Measurements from ENCODE around the gene ADGRB2.

DNA sequence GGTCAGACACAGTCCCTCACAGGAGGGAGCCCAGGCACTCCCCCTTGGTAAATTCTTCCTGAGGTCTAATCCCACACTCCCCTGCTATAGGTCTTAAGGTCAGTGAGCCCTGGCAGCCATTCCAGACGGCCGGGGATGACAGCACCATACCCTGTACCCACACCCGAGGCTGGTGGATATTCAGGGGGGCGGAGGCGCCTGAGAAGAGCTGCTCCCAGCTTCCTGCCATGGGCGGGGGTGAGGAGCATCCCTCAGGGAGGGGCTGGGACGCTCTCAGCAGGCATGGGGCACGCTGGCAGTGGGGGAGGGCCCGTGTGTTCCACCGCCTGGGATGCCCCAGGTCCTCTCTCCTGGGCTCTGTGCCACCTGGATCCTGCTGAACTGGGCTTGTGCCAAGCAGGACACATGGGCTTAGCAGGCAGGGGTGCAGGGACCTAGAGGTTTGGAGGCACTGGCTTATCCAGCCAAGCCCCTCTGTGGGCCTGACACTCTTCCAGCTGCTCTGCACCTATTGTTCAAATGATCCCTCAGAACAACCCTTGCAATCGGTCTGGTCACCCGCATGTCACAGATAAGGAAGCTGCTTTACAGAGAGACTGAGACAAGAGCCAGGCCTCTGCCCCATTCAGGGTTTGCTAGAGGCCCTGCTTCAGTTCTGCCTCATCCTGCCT, 5.7 kb upstream of the ADGRB2 start:
- TF ChIP-seq POLR2AphosphoS5 (IDR thresholded peaks at IDR 0.05) = no peak
- TF ChIP-seq, protein P1, sequence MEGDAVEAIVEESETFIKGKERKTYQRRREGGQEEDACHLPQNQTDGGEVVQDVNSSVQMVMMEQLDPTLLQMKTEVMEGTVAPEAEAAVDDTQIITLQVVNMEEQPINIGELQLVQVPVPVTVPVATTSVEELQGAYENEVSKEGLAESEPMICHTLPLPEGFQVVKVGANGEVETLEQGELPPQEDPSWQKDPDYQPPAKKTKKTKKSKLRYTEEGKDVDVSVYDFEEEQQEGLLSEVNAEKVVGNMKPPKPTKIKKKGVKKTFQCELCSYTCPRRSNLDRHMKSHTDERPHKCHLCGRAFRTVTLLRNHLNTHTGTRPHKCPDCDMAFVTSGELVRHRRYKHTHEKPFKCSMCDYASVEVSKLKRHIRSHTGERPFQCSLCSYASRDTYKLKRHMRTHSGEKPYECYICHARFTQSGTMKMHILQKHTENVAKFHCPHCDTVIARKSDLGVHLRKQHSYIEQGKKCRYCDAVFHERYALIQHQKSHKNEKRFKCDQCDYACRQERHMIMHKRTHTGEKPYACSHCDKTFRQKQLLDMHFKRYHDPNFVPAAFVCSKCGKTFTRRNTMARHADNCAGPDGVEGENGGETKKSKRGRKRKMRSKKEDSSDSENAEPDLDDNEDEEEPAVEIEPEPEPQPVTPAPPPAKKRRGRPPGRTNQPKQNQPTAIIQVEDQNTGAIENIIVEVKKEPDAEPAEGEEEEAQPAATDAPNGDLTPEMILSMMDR (IDR thresholded peaks at IDR 0.05) = no peak
- TF ChIP-seq POLR2A (IDR thresholded peaks at IDR 0.05) = no peak

Data from upper lobe of left lung (tissue), 4 donors.